DMS114 treated with DMSO at 0.1 percent for 48 hours (cell line): ENCODE measurements around the gene RIPK3.

Experiments
- DNase-seq: peaks from one replicate; lab custom pipeline; 2025; ENCODE audit not compliant: unreplicated experiment; lab: John Stamatoyannopoulos, UW

The RIPK3 gene

DNA sequence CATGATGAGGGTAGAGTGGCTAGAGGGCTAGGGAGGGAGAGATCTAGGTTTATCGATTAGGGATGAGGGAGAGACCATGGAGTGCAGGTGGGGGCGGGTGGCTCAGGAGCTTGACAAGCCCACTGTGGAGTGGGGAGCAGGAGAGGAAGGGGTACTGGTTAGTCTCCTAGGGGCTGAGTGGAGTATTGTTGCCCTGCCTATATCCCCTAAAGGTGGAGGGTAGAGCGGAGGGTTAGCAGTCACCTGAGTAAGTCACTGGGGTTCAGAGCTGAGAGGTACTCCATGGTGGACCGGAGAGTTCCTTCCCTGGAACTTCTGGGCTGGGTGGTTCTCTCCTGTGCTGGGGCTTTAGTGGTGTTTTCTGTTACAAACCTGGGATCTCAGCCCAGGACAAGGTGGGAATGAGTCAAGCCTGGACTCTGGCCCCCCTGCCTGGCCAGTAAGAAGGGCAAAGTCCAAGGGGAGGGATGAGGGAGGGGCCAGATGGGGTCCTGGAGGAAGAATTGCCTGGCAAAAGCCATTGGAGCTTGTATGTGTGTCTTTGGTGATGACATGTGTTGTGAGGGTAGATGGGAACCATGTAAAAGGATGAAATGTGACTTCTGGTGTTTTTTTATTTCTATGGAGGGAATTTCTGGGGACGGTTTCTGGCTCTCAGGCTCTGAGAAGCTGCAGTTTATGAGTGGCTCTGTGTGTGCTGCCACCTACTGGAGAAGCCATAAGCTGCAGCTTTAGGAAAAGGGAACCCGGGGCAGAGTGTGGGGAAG is 32.0 kb downstream of the RIPK3 start, which contains the start of gene CIDEB:
CIDEB (minus strand) TSS at position 403 of the 767 bp plus-strand sequence; CDS start at position 284, 119 bp downstream.
- peak; percentile 27 for DNase-seq

DNA sequence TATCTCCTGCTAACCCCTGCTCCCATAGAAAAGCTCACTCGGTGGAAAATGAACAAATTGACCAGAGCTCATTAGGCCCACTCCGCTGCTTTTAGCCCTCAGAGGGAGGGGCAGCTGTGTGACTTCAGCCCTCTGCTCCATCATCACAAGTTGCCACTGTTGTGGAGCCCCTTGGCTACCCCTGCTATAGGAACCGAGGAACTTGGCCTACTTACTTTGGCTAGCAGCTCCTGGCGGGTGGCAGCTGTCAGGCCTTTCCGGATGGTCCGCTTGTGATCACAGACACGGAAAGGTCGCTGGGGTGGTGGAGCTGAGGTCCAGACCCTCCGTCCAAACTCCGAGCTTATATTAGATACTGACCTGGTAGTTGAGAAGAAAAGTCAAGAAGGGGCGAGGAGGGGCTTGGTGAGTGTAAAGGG is 32.6 kb downstream of the RIPK3 start:
- no peak for DNase-seq

DNA sequence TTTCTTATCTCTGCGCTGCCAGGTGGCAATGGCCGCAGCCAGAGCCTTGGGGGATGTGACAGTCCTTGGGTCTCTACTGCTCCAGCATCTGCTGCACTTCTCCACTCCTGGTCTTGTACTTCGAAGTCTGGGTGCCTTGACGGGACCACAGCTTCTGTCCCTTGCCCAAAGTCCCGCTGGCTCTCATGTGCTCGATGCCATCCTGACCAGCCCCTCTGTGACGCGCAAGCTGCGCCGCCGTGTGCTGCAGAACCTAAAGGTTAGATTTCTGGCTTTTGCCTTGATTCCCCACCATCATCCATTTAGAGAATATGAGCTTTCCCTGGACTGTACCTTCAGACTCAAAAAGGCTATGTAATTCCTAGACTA is 35.8 kb downstream of the RIPK3 start:
- no peak for DNase-seq

DNA sequence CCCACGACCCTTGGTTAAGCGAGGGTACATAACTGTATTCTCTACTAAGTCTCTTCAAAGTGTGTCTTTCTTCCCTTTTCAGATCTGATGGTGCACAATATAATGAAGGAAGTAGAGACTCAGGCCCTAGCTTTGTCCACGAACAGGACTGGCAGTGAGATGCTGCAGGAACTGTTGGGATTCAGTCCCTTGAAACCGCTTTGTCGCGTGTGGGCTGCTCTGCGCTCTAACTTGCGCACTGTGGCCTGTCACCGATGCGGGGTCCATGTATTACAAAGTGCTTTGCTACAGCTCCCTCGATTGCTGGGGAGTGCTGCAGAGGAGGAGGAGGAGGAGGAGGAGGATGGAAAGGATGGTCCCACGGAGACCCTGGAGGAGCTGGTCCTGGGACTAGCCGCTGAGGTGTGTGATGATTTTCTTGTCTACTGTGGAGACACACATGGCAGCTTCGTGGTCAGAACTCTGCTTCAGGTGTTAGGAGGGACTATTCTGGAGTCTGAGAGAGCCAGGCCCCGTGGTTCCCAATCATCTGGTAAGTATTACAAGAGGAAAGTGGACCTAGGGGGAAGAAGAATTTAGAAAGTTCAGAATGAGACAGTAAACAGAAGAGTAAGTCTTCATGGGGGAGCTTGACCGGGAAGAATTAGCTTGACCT is 39.3 kb downstream of the RIPK3 start:
- DNase-seq = no peak

DNA sequence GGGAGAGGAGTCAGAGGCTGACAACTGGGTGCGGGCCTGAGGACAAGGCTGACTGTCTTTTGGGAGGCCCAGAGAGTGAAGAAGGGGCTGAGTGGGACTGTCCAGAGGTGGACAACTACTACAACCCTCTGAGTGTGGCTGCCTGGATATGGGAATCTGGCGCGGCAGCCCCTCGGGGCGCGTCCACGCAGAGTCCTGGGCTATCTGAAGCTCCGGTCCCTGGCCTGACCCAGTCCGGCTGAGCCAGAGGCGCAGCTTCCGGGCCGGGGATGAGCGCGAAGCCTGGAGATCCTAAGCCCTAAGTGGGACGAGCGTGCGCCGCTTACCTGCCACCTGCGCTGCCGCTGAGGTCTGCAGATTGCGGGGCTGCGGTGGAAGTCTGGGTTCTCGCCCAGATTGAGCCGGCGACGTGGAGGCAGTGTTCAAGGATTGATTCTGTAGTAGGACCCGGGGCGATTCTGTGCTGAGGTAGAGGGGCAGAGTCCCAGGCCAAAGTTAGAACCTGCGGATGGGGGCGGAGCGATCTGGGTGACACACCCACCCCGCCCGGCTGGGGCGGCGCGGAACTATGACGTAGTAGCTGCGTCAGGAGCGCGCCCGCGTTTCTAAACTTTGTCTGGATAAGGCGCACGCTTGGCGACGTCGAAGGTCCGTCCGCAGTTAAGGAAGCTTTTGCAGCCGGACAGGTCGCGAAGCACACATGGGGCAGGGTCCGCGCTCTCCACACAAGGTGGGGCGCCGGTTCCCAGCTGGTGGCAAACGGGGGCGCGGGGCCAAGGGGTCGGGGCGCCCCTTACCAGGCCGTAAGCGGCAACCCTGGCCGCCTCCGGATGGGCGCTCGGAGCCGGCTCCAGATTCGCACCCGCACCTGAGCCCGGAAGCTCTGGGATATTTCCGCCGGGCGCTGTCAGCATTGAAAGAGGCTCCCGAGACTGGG is 40.3 kb downstream of the RIPK3 start, which contains the start of the genes DHRS1 and NOP9:
DHRS1 (minus strand) TSS at position 526 of the 937 bp plus-strand sequence. CDS start 674 bp downstream, outside the sequence.
NOP9 (plus strand) TSS at position 596 of the 937 bp plus-strand sequence; CDS start at position 701, 105 bp downstream.
- peak; percentile 48 for DNase-seq

DNA sequence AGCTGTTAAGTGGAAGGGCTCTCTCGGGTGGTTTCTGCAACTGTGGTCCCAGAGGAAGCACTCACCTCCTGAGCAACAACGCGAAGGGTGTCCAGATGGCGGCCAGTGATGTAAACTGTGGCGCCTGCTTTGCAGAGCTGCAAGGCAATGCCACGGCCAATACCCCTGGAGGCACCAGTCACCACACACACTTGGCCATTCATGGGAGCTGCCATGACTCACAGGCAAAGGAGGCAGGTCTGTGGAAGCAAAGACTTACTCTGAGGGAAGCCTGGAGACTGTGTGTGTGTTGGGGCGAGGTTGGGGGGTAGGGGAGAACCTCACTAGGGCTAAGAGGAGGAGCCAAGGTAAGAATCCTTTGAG is 40.9 kb downstream of the RIPK3 start:
- DNase-seq = no peak

DNA sequence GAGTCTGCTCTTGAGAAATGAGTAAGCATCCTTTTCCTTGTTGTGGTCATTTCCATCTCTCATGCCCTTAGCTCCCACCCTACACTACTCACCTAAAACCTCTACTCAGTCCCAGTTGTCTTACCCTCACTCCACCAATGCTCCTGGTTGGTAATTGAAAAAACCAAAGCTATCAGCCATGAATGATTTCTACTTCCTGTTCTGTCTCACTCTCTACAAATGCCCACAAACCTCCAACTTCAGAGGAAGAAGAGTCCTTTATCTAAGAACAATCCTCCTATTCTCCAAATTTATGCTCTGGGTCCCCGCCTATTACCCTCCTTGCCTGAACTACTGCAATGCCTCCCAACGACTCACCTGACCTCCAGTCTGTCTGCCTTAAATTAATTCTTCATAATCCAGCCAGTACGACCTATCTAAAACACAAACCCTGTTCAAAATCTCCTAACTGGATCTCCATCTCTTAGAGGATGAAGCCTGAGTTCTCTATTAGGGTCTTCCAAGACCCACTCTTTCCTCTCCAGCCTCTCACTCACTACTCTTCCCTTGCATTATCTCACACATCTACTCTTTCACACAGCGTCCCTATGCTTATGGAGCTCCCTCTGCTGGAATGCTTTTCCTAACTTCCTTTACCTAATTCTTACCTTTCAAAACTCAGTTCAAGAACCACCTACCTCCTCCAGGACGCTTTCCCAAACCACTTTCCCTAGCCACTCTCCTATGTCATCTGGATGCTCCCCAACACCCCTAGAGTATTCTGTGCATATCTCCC is 42.4 kb downstream of the RIPK3 start:
- peak; percentile 49 for DNase-seq

DNA sequence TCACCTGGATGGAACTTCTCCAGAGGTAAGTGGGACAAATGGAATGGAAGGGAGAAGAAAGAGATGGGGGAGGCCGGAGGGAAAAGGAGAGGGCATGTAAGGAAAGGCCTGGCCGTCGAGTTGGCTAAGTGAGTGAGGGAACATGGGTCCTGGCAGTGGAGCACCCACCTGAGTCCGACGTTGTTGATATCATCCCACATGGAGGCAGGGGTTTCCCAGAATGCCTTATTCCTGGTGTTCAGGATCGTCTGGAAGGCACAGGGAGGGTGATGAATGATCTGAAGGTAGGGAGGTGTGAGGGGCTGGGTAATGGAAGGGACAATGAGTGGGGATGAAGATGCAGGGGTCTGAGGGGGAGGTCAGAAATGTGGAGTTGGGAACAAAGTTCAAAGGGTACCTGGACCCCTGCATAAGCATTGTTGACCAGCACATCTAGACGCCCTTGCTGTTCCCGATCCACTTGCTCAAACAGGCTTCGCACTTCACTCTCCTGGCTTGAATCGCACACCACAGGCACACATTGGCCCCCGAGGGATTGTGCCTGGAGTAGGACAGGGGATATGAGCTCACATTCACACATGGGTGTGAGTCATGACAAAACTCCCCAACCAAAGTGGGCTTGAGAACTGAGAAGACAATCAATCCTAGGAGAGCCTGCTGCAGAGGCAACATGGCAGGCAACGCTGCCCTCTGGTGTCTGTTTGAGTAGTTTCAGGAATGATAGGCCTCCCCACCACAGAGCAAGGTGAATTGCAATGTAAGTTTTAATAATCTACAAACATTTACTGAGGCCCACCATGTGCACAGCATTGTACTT is 43.2 kb downstream of the RIPK3 start:
- peak; percentile 44 for DNase-seq

DNA sequence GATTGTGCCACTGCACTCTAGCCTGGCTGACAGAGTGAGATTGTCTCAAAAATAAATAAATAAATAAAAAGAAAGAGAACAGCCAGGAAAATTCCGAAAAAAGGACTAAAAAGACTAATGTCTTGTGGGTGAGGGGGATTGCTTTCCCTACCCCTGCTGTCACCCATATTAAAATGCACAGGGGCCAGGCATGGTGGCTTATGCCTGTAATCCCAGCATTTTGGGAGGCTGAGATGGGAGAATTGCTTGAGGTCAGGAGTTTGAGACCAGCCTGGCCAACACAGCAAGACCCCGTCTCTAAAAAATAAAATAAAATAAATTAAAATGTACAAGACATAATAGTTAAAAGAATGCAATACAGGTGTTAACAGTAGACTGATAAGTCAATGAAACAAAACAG is 46.3 kb downstream of the RIPK3 start:
- DNase-seq = no peak

DNA sequence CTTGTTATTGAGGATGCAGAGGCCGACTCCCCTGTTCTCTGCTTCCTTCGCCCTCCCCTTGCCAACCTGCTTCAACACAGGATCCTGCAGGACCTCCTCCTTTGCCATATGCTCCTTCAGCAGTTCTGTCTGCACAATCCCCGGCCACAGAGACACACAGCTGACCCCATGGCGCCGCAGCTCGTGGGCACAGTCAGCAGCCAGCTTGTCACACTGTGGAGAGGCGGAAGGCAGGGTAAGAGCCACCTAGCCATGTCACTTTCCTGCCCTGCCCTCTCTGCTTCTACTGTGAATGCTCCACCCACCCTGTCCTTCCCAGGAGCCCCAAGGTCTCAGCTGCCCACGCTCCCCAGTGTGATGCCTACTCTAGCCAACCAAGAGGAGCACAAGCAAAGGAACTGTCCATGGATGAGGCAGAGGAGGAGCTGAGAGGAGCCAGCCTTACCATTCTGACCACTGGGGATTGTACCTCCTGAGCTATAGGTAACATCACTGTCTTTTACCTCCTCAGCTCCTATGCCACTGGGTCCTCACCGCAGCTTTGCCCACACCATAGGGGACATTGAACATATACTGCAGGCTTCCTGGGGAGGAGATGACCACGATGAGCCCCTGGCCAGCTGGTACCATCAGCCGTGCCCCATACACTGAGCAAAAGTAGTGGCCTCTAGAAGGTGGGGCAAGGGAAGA is 47.5 kb downstream of the RIPK3 start:
- DNase-seq = no peak

DNA sequence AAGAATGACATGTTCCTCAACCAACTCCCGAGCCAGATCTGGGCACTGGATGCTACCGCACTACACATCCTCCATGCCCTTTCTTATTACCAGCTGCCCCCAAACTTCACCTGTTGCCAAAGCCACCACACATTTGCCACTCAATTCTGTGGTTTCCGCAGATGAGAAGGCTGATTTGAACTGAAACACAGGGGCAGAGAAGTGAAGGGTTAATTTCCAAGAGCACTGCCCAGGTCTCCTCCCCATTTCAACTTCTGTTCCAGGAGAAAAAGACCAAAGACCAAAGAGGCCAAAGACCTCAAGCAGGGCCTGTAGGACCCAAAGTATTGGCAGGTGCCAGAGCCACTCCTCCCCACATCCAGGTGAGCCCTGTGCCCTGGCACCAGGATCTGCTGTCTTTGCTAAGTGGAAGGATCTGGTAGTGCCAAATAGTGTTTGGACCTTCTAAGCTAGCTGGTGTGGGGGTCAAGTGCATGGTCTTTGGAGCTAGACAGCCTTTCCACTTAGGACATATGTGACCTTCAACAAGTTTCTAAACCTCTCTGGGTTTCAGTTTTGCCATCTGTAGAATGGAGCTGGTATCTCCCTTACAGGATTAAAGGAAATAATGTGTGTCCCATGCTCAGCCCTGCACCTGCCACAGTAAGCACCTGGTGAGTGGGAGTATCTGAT is 48.2 kb downstream of the RIPK3 start:
- DNase-seq = no peak

DNA sequence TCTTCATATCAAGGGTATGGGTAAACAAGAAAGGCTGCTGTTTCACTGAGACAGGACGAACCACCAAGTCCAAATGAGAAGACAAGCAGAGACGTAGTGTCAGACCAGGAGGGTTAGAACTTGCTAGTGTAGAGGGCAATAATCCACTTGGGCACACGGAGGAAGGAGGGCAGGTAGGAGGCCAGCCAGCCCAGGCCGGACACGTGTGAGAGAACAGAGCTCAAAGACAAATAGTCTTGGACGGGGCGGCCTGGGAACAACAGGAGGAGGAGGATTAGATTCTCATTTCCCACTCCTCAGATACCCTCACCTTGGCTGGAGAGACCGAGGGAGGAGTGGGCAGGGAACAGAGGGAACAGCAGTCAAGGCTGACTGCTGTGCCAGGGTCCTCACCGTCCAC is 49.0 kb downstream of the RIPK3 start:
- DNase-seq = no peak

DNA sequence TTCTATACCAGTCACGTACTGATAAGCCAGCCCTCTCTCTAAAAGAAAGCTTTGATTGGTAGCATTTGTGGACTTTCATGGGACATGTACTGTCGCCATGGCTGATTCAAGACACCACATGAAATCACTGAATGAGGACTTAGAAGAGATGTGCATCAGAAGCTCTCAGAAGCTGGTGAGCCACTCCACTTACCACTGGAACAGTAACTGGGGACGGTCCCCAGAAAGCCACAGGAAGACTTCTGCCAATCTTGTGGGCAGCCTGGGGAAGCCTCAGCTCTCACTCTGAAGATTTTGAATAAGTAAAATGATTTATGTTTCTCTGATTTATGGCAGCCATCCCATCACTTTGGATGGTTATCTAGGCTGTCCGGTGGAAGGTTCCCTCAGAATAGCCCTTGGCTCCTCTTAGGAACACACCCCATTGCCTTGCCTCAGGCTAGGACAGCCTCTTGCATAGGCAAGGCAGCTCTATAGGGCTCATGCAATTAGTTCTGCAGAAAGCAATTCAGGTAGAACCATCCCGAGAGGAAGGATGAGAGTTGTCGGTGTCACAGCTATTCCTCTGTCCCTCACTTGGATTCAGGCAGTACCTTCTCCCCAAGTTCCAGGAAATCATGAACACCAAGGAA is 50.0 kb downstream of the RIPK3 start:
- no peak for DNase-seq

DNA sequence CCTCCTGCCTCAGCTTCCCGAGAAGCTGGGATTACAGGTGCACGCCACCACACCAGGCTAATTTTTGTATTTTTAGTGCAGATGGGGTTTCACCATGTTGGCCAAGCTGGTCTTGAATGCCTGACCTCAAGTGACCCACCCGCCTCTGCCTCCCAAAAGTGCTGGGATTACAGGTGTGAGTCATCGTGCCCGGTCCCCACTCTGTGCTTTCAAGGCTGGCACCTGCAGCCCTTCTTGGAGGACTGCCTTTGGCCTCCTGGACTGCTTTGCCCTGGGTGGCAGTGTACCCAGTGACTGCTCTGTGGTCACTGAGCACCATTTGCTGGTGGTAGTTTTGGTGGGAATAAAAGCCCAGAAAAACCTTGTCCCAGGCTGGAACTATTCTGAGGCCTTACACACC is 52.8 kb downstream of the RIPK3 start:
- DNase-seq = no peak
